Endothelial cell of umbilical vein (primary cell): Measurements from ENCODE around the gene CCSAP. TPM values are rescaled to one million over a fixed set of nuclear protein-coding genes. Genes with fewer than 3 reads are reported as not detected.

Experiments used
- BruUV-seq: library from RNA; stranded (reverse); fragments of 400-500 nt; replicated peaks from 2 replicates; lab custom pipeline; 2021; lab: Mats Ljungman, UMichigan
- CTCF ChIA-PET: fragments of 300-600, 350-600 bp; sonication (Branson Sonifier 250); formaldehyde crosslinking; loops from one replicate; lab custom pipeline; 2021; ENCODE audit warnings: antibody characterized with exemption, inconsistent platforms; lab: Charles Lee
- POLR2A ChIA-PET: fragments of 300-600, 350-600 bp; sonication (Branson Sonifier 250); formaldehyde crosslinking; loops from one replicate; lab custom pipeline; 2021; ENCODE audit warnings: antibody characterized with exemption, inconsistent platforms; lab: Charles Lee
- DNase-seq: peaks from one replicate; pipeline ENCODE4 v3.0.0-alpha.2; 2011; ENCODE audit warnings: low read depth, low spot score
- FAIRE-seq: peaks from 2 replicates; lab custom pipeline; 2011; peaks lifted over from hg19 to GRCh38; lab: Jason Lieb, UNC
- H2AFZ ChIP-seq: 2 replicates; pipeline ENCODE4 v1.6.0; 2012; ENCODE audit warnings: low read depth, low read length, control low read depth, inconsistent platforms
- H3K27ac ChIP-seq: 2 replicates; pipeline ENCODE4 v1.5.1; 2011; ENCODE audit warnings: low read depth, mild to moderate bottlenecking, control low read depth, low read length, moderate library complexity; ENCODE audit not compliant: insufficient read depth
- H3K27me3 ChIP-seq, 2 experiments: 2 replicates each; pipeline versions ENCODE4 v1.6.0 to v1.6.1; 2011; ENCODE audit warnings: low read length in 2 of 2, mixed read lengths in 1 of 2; ENCODE audit not compliant: control insufficient read depth in 2 of 2, insufficient read depth in 2 of 2
- H3K36me3 ChIP-seq, 2 experiments: 2 replicates in 1 of 2; 3 replicates in 1 of 2; pipeline ENCODE4 v1.5.1; 2011; ENCODE audit warnings: low read length in 2 of 2, mild to moderate bottlenecking in 1 of 2, moderate library complexity in 1 of 2; ENCODE audit not compliant: control insufficient read depth in 2 of 2, insufficient read depth in 2 of 2; ENCODE audit errors: extremely low read depth in 1 of 2
- H3K4me1 ChIP-seq: 3 replicates; pipeline ENCODE4 v1.5.1; 2011; ENCODE audit warnings: mild to moderate bottlenecking, low read length; ENCODE audit not compliant: control insufficient read depth, insufficient read depth; ENCODE audit errors: extremely low read depth
- H3K4me2 ChIP-seq: 2 replicates; pipeline ENCODE4 v1.6.1; 2011; ENCODE audit warnings: low read length, control low read depth, mixed read lengths; ENCODE audit not compliant: insufficient read depth
- H3K4me3 ChIP-seq, 3 experiments: fragments of 200-600 bp in 1 of 3; sonication (generic), shearing (Covaris generic) in 1 of 3; replicated peaks in 1 of 3; 2 replicates each; pipeline ENCODE4 v1.5.1; 2011 to 2016; ENCODE audit warnings: control low read depth in 3 of 3, low read length in 3 of 3, mild to moderate bottlenecking in 2 of 3, inconsistent platforms in 1 of 3, low read depth in 1 of 3, moderate library complexity in 1 of 3; ENCODE audit not compliant: insufficient read depth in 1 of 3
- H3K79me2 ChIP-seq: 2 replicates; pipeline ENCODE4 v1.6.0; 2012; ENCODE audit warnings: low read length, inconsistent platforms; ENCODE audit not compliant: control insufficient read depth, insufficient read depth
- H3K9ac ChIP-seq: replicated peaks from 2 replicates; pipeline ENCODE3; 2011; ENCODE audit warnings: low read length, control low read depth; ENCODE audit not compliant: insufficient read depth; ENCODE audit errors: extremely low read depth
- H3K9me1 ChIP-seq: replicated peaks from 3 replicates; pipeline ENCODE4 v1.6.0; 2011; ENCODE audit warnings: mild to moderate bottlenecking, low read length; ENCODE audit not compliant: control insufficient read depth, insufficient read depth; ENCODE audit errors: extremely low read depth
- H3K9me3 ChIP-seq: replicated peaks from 2 replicates; pipeline ENCODE4 v1.5.1; 2012; ENCODE audit warnings: low read length, inconsistent platforms; ENCODE audit not compliant: control insufficient read depth, insufficient read depth
- H4K20me1 ChIP-seq: replicated peaks from 2 replicates; pipeline ENCODE3; 2011; ENCODE audit warnings: mild to moderate bottlenecking, low read length; ENCODE audit not compliant: control insufficient read depth, insufficient read depth; ENCODE audit errors: extremely low read depth
- EZH2 ChIP-seq: IDR thresholded peaks from 2 replicates; pipeline ENCODE4 v1.6.1; 2012; ENCODE audit warnings: borderline replicate concordance, low read depth, mild to moderate bottlenecking, moderate library complexity, low read length, inconsistent platforms; ENCODE audit not compliant: severe bottlenecking
- FOS ChIP-seq: IDR thresholded peaks from 2 replicates; pipeline ENCODE4 v1.6.1; 2011; ENCODE audit warnings: mild to moderate bottlenecking, low read length, moderate library complexity, borderline replicate concordance; ENCODE audit not compliant: insufficient read depth
- GATA2 ChIP-seq: IDR thresholded peaks from 2 replicates; pipeline ENCODE4 v1.7.0; 2011; ENCODE audit warnings: low read depth, mild to moderate bottlenecking, moderate library complexity, mixed read lengths, low read length; ENCODE audit not compliant: insufficient read length, insufficient read depth
- JUN ChIP-seq: IDR thresholded peaks from 2 replicates; pipeline ENCODE4 v1.6.1; 2011; ENCODE audit warnings: borderline replicate concordance, low read depth; ENCODE audit not compliant: insufficient read length, insufficient read depth
- MYC ChIP-seq: IDR thresholded peaks from one replicate; pipeline ENCODE4 v1.6.1; 2011; ENCODE audit warnings: mild to moderate bottlenecking, low read depth, low read length
- POLR2A ChIP-seq: IDR thresholded peaks from 2 replicates; pipeline ENCODE4 v1.6.1; 2012; ENCODE audit warnings: low read depth, mild to moderate bottlenecking, control low read depth, low read length
- POLR2AphosphoS5 ChIP-seq: IDR thresholded peaks from 2 replicates; pipeline ENCODE4 v1.6.1; 2012; ENCODE audit warnings: low read depth, mild to moderate bottlenecking, control low read depth, low read length, moderate library complexity; ENCODE audit not compliant: insufficient read depth
- dilution Hi-C: fragments of 300-500 bp; cut with MboI; formaldehyde crosslinking; loops from one replicate; pipeline ENCODE4 v1.15.0; 2019; ENCODE audit warnings: low sequenced_read_pairs; ENCODE audit not compliant: extremely low pct_ligation_motif_present
- intact Hi-C: fragments of 100-400 bp; cut with micrococcal nuclease; formaldehyde crosslinking; loops from one replicate; pipeline ENCODE4 v1.10.0; 2022
- polyA plus RNA-seq, 4 experiments: library from polyadenylated mRNA; depleted of rRNA in 3 of 4; stranded (reverse) in 3 of 4; unstranded in 1 of 4; fragments of >200 nt; gene quantifications; 2 replicates each; pipeline versions ENCODE4 v1.2.1 to v1.2.3, GENCODE V29; 2011 to 2012; ENCODE audit warnings: missing spikeins in 1 of 4
- total RNA-seq: library from RNA; stranded (reverse); gene quantifications from 2 replicates; pipeline ENCODE4 v1.2.3, GENCODE V29; 2021
- TF ChIP-seq, protein P1 (sequence below), 2 donors: IDR thresholded peaks; 1 replicate in 1 of 2; 2 replicates in 1 of 2; pipeline ENCODE4 v1.5.1; 2011; ENCODE audit warnings: low read length in 2 of 2, mild to moderate bottlenecking in 2 of 2, moderate library complexity in 2 of 2, control low read depth in 1 of 2, inconsistent platforms in 1 of 2, low read depth in 1 of 2; ENCODE audit not compliant: insufficient read depth in 1 of 2; ENCODE audit errors: extremely low read depth in 1 of 2
- TF ChIP-seq, protein P2 (sequence below): IDR thresholded peaks from 2 replicates; pipeline ENCODE4 v1.6.1; 2011; ENCODE audit not compliant: insufficient read depth, insufficient read length

CCSAP gene
- total and polyA plus RNA-seq, 2 donors (not counting 3 experiments of a cell fraction or from before 2014, with no cell fraction given), result 1.3 to 5.7 TPM

DNA sequence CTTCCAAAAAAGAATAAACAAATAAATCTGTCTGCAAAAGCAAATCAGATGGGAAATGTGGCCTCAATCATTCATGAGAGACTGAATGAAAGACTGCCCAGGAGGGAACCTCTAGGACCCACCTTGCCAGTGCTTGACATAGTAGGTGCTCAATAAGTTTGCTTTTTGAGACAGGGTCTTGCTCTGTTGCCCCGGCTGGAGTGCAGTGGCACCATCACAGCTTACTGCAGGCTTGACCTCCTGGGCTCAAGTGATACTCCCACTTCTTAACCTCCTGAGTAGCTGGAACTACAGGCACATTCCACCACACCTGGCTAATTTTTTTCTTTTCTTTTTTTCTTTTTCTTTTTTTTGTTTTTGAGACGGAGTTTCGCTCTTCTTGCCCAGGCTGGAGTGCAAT lies 40.3 kb upstream of the CCSAP start:
- intact Hi-C loops (no loop called here), dilution Hi-C loops (no loop called here)
- Histone ChIP-seq H3K9ac (no peak overlapping the region), H3K9me1 (no peaks in the 10 kb centered on the region), H3K4me1 (no peaks in the 10 kb centered on the region), H3K36me3 (no peaks in the 10 kb centered on the region), H3K9me3 (no peaks in the 10 kb centered on the region), H3K27me3 (no peaks in the 10 kb centered on the region), H2AFZ (no peak overlapping the region), H4K20me1 (no peaks in the 10 kb centered on the region), H3K79me2 (no peaks in the 10 kb centered on the region), H3K4me3 (no peak overlapping the region), H3K27ac (no peak overlapping the region), H3K4me2 (no peak overlapping the region)
- no TSS peak for BruUV-seq
- POLR2A ChIA-PET, result no interaction called here
- CTCF ChIA-PET, result interaction anchor here (1.0 kb wide), 1 partner anchor 11 kb away, joined by 3 read pairs; no protein-coding TSS in a partner anchor
- DNase-seq (no peak), FAIRE-seq (no peak)
- TF ChIP-seq, protein P1, sequence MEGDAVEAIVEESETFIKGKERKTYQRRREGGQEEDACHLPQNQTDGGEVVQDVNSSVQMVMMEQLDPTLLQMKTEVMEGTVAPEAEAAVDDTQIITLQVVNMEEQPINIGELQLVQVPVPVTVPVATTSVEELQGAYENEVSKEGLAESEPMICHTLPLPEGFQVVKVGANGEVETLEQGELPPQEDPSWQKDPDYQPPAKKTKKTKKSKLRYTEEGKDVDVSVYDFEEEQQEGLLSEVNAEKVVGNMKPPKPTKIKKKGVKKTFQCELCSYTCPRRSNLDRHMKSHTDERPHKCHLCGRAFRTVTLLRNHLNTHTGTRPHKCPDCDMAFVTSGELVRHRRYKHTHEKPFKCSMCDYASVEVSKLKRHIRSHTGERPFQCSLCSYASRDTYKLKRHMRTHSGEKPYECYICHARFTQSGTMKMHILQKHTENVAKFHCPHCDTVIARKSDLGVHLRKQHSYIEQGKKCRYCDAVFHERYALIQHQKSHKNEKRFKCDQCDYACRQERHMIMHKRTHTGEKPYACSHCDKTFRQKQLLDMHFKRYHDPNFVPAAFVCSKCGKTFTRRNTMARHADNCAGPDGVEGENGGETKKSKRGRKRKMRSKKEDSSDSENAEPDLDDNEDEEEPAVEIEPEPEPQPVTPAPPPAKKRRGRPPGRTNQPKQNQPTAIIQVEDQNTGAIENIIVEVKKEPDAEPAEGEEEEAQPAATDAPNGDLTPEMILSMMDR (IDR thresholded peaks at IDR 0.05; ENCODE audit: extremely low read depth in 1 of 2, insufficient read depth in 1 of 2, low read depth in 1 of 2, low read length in 2 of 2), result no peak
- TF ChIP-seq MYC (no peak), EZH2 (no peak), POLR2A (no peak), FOS (no peak)
- TF ChIP-seq, protein P2, sequence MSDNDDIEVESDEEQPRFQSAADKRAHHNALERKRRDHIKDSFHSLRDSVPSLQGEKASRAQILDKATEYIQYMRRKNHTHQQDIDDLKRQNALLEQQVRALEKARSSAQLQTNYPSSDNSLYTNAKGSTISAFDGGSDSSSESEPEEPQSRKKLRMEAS, result no peak

DNA sequence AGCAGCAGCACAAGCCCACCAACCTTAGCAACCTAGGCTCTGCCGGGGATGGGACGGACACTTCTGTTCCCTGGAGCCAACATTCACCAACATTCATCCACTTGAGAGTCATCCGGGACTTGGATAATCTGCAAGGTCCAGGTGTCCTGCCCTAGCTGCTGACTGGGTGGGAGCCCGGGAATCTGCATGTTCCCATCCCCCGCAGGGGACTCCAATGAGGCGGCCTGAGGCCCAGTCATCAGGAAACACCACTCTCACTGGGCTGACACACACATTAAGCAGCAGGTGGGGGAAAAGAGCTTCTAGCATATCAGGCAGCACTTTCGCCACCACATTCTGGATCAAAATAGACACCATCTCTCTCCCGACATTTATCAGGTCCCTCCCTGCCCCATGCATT lies 38.4 kb upstream of the CCSAP start:
- no peak overlapping the region for H2AFZ ChIP-seq
- H3K9ac ChIP-seq, result no peak overlapping the region
- dilution Hi-C loops, result no loop called here
- H3K4me3 ChIP-seq, result no peak overlapping the region
- H3K9me3 ChIP-seq, result no peaks in the 10 kb centered on the region
- H3K9me1 ChIP-seq, result no peaks in the 10 kb centered on the region
- CTCF ChIA-PET, result no interaction called here
- POLR2A ChIA-PET, result no interaction called here
- H3K4me1 ChIP-seq, result no peaks in the 10 kb centered on the region
- H3K79me2 ChIP-seq, result no peaks in the 10 kb centered on the region
- H4K20me1 ChIP-seq, result no peaks in the 10 kb centered on the region
- H3K36me3 ChIP-seq, result no peaks in the 10 kb centered on the region
- H3K27me3 ChIP-seq, result no peaks in the 10 kb centered on the region
- intact Hi-C loops, result no loop called here
- H3K4me2 ChIP-seq, result no peak overlapping the region
- FAIRE-seq, result no peak
- no peak for DNase-seq
- BruUV-seq, result no TSS peak
- TF ChIP-seq, protein P1 (IDR thresholded peaks at IDR 0.05; ENCODE audit: extremely low read depth in 1 of 2, insufficient read depth in 1 of 2, low read depth in 1 of 2, low read length in 2 of 2), result no peak
- TF ChIP-seq FOS (no peak), MYC (no peak), EZH2 (no peak), GATA2 (no peak), POLR2A (no peak), JUN (no peak), POLR2AphosphoS5 (no peak)
- TF ChIP-seq, protein P2, result no peak
- H3K27ac ChIP-seq, result no peak overlapping the region
